Hematopoietic multipotent progenitor cell treated with erythropoietin and hydrocortisone succinate and interleukin-3 and kit ligand, for 4 days (in vitro differentiated cells): ENCODE measurements around the gene MIDN.
A peak's percentile ranks its signal among the peaks of the same experiment; 100 is the strongest.

Experiments
- DNase-seq: peaks from one replicate; pipeline ENCODE4 v3.0.0-alpha.2; 2015

The MIDN gene

DNA sequence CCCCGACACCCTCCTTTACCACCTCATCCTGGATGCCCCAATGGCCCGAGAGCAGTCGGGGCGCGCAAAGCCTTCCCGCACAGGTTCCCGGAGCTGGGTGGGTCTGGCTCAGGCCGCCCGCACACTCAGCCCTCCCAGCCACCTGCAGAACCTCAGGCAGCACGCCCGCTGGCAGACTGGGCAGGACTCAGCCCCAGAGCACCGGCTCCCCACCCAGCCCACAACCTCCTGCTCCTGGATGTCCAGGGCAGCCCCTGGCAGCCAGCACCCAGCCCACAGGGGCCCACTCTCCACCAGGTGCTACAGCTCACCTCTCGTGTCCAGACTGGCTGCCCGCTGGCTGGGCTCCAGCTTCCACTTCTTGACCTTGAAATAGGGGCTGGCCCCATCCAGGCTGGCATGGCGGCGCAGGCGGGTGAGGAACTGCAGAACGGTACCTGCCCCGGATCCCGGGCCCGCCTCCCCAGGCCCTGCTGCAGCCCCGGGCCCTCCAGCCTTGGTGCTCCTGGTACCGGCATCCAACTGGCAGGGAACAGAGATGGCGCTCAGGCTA, 15.2 kb upstream of the MIDN start:
- no peak for DNase-seq

DNA sequence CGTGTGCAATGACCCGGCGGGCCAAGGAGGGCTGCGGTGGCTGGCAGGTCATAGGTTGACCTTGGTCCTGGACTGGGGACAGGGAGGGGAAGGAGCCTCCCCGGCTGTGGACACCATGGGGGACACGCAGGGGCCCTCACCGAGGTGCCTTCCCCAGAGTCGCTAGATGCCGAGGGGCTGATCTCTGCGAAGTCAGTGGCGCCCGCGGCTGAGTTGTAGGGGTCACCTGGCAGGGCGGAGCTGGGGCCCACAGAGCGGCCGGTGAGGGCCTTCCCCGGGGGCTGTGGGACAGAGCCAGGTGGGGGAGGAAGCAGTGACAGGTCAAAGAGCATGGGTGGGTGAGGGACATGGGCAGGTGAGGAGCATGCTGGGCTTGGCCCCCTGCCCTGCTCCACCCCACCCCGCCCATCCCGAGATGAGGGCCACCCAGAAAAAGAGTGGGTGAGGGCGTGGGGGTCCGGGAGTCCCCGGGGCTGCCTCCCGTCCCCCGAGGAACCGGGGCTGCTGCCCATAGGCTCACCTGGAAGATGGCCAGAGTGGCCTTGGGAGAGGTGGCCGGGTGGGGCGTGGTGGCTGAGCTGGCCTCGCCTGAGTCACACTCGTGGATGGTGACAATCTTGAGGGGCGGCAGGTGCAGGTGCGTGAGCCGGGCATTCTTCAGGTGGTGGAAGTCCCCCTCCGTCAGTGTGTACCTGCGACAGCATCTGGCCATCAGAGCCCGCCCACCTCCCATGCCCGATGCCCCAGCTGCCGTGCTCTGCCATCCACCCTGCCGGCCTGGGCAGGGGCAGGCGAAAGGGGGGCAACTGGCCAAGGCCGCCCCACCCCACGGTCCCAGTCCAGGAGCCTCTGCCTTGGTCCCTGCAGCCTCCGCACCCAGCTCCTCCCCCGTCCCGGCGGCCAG, 14.1 kb upstream of the MIDN start:
- no peak for DNase-seq

DNA sequence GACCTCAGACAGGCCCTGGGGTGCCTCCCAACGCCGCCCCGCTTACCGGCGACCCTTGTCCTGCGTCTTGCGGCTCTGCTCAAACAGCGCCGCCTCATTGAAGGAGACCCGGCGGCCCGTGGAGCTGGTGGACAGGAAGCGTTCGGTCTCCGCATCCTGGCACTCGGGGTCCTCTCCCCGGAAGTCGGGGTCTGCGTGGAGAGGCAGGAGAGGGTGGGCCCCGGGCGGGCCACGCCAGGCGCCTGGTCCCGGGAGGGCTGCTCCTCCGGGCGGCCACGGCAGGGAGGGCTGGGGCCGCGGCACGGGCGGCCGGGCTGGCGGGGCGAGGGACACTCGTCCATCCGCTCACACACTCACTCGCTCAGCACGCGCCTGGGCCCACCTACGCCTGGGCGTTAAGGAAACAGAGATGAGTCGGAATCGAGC, 13.4 kb upstream of the MIDN start:
- DNase-seq = no peak

- DNase-seq = no peak
Observed at GRCh38 chr19:1235625-1236538, 12.5 kb upstream of the MIDN start.

- no peak for DNase-seq
Observed at GRCh38 chr19:1236576-1236975, 11.8 kb upstream of the MIDN start.

DNA sequence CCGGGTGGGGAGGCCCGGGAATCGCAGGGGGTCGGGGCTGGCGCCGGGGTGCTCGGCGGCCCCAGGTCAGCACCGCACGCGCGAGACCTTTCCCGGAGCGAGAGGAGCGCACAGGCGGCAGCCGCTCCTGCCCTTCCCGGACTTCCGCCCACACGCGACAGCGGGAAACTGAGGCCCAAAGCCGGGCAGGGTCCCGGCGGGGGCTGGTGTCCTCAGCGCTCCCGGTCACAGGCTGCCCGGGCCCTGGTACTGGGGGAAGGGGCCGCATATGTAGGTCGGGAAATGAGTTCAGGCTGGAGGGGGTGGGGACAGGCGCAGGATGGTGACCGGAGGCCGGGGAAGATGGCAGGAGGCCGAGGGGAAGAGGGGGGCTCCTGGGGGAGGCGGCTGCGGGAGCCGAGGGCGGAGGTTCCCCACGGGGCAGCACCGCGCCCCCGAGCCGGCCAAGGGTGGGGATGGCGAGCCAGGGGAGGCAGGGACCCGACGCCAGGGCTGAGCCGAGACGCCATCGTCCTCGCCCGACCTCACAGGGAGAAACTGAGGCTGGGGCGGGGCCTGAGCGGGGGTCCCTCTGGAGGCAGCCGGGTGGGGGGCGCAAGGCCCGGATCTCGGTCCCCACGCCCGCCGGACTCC, 11.2 kb upstream of the MIDN start:
- no peak for DNase-seq

DNA sequence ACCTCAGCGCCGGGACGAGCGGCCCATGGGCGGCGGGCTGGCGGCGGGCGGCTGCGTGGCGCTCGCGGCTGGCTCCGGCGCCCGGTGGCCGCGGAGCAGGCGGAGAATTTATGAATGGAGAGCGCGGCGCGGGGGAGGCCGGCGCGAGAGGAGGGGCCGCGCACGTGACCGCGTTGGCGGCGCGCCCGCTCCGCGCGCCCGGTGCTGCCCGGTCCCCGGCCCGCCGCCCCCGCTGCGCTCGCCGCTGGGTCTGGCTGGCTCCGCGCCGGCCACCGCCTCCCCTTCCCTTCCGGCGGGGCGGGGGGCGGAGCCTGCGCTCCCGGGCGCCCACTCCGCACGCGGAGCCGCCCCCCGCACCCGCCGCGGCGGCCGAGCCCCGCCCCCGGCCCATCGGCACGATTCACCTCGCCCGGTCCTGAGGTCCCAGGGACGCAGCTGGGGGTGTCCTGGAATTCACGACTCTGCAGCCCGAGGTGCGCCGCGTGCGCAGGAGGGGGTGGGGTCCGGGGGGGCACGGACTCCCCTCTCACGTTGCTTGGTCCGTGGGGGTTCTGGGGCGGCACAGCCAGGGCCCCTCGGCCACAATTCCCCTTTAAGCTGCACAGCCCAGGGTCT, 10.5 kb upstream of the MIDN start, which contains the start of gene CBARP:
CBARP (minus strand) TSS at position 252 of the 615 bp plus-strand sequence. CDS start 1,905 bp downstream, outside the sequence.
- DNase-seq = peak; percentile 53

GRCh38 chr19:1238369-1239303, 9.7 kb upstream of the MIDN start:
- no peak for DNase-seq

DNA sequence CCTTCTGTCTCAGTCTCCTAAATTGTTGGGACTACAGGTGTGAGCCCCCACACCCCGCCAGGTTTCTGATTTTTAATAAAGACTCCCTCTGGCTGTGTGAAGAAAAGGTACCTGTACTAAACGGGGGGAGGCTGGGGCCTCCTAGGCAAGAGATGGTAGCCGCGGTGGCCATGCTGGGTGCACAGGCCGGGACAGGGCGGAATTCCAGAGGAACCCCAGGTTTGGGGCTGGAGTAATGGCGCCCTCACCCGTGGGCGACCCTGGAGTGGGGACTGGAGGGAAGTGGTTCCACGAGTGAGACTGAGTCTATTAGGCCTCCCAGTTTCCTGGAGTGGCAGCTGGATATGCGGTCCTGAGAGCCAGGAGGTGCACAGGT, 9.0 kb upstream of the MIDN start:
- no peak for DNase-seq

DNA sequence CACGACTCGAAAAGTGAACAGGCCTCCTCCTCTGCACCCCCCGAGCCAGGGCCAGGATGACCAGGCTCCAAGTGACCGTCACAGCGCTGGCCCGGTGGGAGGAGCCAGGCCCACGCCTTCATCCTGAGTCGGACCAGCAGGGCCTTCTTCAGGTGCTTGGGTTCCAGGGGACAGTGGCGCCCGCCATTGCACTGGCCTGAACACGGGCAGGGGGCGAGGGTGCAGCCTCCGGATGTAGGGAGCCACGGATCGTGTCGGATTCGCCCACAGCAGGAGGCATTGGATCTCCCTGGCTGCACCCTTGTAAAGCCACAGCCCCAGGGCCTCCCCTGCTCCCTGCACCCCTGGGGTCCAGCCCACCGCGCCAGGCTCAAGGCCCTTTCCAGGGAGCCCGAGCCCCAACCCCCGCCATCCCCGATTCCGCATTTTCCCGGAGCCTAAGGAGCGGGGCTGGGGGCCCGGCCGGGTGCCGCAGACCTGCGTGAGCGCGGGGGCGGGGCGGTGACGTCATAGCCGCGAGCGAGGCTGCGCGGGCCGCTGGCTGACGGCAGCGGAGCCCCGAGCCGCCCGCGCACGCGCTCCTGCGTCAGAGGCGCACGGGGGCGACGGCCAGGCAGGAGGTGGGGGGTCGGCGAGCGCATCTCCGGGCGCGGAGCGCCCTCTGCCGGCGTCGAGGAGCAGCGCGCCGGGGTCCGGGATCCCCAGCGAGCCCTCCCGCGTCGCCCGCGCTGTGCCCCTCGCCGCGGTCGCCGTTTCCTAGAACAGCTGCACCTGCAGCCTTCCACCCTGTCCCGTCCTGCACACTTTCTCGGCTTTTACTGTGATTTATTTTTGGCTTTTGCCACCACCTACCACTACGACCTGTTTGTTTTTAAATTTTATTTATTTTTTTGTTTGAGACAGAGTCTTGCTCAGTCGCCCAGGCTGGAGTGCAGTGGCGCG, 8.3 kb upstream of the MIDN start:
- peak; percentile 96 for DNase-seq

- no peak for DNase-seq
Observed at GRCh38 chr19:1240925-1241324, 7.5 kb upstream of the MIDN start.

- peak; percentile 99 for DNase-seq
Observed at GRCh38 chr19:1241417-1242095, 6.8 kb upstream of the MIDN start, which contains the start of gene ATP5F1D. Gene ATP5F1D (plus strand): TSS chr19:1241751. CDS start chr19:1241851, 100 bp downstream.

- peak; percentile 93 for DNase-seq
Observed at GRCh38 chr19:1243768-1244692, 4.4 kb upstream of the MIDN start.

GRCh38 chr19:1244693-1245451, 3.5 kb upstream of the MIDN start:
- DNase-seq = peak; percentile 63

DNA sequence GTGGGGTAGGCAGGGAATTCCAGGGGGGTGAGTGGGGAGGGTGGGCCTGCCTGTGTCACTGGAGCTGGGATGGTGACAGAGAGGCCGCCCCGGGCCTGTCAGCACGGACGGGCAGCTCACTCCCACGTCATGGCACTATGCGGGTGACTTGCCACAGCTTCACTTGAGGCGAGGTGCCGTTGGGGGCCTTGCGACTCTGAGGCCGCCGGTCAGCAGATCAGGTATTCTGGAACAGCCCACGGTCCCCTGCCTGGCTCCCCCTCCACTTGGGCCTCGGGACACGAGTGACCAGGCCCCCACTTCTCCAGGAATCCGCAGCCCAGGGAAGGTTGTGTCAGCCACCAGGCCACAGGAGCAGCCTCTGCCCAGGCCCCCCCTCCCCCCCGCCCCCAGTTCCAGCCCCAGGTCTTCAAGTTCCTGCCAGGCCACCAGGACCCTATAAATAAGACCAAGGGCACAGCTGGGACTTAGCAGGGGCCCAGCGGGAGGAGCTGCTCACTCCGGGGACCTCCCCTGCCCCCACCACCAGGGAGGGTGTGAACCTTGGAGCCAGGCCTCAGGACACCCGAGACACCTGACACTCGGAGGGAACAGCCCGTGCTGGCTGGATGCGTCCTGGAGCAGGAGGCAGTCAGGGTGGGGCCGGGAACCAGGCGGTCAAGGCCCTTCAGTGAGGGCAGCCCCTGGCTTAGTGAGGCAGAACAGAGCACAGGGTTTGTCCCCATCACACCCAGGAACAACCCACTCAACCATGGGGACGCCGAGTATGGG, 2.7 kb upstream of the MIDN start:
- DNase-seq = no peak
